Measurements from ENCODE around the gene TIMM10.
A peak's percentile ranks its signal among the peaks of the same experiment; 100 is the strongest.

The TIMM10 gene

DNA sequence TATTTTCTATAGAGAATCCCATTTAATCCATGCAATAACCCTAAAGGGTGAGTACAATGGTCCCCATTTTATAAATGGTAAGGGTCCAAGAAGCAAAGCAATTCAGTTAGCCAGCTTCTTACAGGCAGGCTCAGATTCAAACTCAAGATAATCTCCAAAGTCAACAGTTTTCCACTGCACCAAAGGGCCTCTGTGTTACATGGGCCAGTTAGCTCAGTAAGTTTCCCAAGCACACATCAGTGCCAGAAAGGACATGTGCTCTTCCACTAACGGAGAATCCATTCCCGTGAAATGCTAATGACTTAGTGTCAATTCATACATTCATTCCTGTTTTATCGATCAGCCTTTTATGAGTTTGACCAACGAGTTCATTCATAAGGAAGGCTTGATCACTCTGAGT lies 26.0 kb downstream of the TIMM10 start:
- no peak for DNase-seq (ENCODE audit: low read depth, low spot score)

- no peak for DNase-seq (ENCODE audit: low read depth, low spot score)
Observed at GRCh38 chr11:57502870-57503269, 27.7 kb downstream of the TIMM10 start.

DNA sequence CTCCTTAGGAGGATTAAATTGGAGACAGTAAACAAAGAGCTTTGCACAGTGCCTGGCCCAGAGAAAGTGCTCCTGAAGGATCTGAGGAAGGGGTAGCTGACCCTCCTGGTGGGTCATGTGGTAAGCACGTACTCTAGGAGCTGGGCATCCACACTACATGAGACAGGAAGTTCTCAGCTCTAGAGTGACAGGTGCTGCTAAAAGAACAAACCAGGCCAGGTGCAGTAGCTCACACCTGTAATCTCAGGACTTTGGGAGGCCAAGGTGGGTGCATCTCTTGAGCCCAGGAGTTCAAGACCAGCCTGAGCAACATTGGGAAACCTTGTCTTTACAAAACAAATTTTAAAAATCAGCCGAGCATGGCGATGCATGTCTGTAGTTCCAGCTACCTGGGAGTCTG lies 28.2 kb downstream of the TIMM10 start:
- no peak for DNase-seq (ENCODE audit: low read depth, low spot score)

- DNase-seq (ENCODE audit: low read depth, low spot score), result no peak
Observed at GRCh38 chr11:57501953-57502352, 28.6 kb downstream of the TIMM10 start.

- DNase-seq (ENCODE audit: low read depth, low spot score), result no peak
Observed at GRCh38 chr11:57500926-57501325, 29.6 kb downstream of the TIMM10 start.

- DNase-seq (ENCODE audit: low read depth, low spot score), result no peak
Observed at GRCh38 chr11:57500515-57500914, 30.0 kb downstream of the TIMM10 start.

GRCh38 chr11:57499983-57500461 lies 30.5 kb downstream of the TIMM10 start:
- DNase-seq (ENCODE audit: low read depth, low spot score), result no peak

DNA sequence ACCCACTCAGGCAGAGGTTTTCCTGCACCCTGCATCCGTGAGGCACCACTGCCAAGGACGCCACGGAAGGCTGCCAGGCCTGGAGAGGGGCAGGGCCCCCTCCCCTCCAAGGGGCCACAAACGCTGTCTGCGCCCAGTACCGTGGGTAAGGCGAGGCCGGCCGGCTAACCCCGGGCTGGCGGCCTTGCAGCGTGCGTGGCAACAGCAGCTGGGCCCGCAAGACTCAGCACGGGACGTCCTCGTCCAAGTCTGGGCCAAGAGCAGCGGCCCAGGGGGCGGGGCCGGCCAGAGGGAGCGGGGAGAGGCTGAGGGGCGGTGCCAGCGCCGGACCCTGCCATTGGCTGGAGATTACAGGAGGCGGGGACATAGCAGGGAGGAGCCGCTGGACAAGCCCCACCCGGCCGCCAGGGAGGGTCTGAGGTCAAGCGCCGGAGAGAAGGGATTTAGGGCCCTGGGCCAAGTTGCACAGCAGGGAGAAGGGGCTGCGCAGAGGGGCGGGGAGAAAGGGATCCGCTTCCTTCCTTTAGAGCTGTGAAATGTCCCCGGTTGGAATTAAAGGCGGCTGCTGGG lies 31.1 kb downstream of the TIMM10 start:
- peak; percentile 88 for DNase-seq (ENCODE audit: low read depth, low spot score)

GRCh38 chr11:57498540-57498939 lies 32.0 kb downstream of the TIMM10 start:
- no peak for DNase-seq (ENCODE audit: low read depth, low spot score)

GRCh38 chr11:57497303-57498247 lies 33.0 kb downstream of the TIMM10 start:
- DNase-seq (ENCODE audit: low read depth, low spot score), result no peak

DNA sequence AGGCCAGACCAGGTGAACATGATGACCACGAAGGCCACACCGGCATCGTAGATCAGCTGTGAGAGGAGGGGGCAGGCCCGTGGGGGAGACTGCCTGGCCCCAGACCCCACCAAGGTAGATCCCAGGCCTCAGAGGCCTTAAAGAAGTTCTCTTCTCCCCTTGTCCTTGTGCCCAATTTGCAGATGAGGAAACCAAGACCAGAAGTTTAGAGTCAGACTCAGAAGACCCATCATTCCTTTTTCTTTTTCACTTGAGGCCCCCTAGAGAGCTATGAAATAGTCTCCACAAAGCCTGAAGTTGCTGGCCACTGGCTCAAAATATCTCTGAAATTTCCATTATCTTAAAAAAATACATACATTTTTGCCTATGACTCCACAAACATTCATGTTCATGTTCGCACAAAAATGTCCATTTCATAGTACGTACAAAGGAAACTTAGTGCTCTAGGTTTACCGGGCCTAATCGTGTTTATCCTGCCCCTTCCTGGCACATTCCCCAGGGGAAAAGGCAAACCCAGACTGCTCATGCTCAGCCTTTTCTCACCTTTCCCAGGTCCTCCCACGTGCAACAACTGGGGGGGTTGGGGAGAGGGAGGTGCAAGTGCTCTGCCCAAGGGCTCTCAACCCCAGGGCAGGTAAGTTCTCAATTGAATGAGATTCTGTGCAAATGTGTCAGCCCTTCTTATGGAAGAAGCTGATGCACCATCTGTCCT lies 34.3 kb downstream of the TIMM10 start:
- DNase-seq (ENCODE audit: low read depth, low spot score), result no peak

- DNase-seq (ENCODE audit: low read depth, low spot score), result no peak
Observed at GRCh38 chr11:57493507-57494503, 36.7 kb downstream of the TIMM10 start.

DNA sequence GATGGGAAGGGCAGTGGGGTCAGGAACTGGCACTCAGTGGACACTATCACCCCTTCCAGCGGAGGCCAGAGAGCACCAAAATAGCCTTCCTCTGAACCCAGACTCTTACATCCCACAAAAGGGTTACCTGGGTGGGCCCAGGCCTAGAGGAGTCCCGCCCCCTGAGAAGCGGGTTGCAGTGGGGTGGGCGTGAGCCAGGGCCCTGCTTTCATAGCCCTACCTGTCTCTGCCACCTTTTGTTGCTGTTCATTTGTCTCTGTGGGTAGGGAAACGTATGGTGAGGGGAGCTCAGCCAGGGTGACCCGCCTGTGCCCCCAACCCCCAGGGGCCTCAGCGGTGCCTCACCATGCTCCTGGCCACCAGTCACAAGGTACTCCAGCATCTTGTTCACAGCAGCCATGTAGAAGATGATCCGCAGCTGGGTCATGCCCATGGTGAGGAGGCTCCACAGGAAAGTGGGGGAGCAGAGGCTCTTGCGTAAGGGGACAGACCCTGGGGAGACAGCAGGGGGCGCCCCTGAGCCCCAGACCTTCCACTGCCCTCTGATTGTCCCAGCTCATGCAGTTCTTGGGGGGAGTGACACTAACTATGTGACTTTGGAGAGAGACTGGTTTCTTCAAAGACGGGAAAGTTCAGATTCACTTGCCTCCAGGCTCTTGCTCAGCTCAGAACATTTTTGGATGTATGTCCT lies 39.0 kb downstream of the TIMM10 start:
- no peak for DNase-seq (ENCODE audit: low read depth, low spot score)

DNA sequence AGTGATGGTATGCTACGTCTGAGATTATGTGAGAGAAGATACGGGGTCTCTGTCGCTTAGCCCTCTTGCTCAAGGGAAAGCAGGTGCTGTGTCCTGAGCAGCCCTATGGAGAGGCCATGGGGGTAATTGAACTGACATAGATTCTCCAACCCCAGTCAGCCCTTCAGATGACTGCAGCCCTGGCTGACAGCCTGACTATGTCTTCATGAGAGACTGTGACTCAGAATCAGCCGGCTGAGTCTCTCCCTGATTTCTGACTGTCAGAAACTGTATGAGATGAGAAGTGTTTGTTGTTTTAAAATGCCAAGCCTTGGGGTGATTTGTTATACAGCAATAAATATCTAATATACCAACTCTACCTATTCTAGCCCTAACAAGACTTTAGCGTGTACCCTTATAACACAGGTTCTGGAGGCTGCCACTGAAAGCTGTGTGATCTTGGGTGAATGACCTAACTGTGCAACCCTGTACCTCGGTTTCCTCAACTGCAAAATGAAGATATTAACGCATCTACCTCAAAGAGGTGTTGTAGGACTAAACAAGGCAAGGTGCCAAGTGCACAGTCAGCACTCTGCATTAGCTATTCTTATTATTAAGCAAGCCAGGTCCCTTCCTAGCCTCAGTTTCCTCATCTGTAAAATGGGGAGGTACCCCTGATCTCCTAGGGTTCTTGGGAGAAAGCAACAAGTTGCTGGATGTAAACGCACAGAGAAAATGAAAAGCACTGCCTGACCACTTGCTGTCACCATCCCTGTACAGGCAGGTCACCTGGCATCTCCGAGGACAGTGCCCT lies 39.9 kb downstream of the TIMM10 start:
- no peak for DNase-seq (ENCODE audit: low read depth, low spot score)

GRCh38 chr11:57487920-57488659 lies 42.5 kb downstream of the TIMM10 start:
- no peak for DNase-seq (ENCODE audit: low read depth, low spot score)

DNA sequence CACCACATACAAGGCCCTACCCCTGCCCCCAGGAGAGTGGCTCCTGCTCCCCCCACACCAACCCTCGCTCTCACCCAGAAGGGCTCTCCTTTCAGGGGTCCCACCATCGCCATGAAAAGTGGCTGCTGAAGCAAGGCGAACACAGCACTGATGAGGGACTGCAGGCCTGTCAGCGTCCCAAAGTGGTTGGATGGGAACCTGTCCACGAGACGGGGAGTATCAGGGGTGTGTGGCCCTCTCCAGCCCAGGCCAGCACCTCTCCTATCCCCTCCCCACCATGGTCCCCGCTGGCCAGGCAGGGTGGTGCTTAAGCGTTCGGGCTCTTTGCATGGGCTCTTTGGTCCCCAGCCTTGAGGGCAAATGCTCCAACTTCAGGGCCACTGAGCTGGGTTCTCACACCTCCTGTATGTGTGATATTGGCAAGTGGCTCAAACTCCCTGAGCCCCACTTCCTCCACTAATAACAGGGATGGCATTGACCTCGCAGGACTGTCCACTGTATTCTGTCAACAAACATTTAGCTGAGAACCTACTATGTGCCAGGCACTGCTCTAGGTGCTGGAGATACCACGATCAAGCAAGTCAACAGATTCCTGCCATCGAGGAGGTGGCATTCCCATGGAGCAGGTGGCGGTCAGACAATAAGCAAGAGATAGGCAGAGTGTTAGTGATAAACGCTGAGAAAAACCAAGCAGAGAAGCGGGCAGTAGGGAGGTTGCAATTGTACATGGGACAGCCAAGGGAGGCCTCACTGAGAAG lies 43.4 kb downstream of the TIMM10 start:
- DNase-seq (ENCODE audit: low read depth, low spot score), result no peak

DNA sequence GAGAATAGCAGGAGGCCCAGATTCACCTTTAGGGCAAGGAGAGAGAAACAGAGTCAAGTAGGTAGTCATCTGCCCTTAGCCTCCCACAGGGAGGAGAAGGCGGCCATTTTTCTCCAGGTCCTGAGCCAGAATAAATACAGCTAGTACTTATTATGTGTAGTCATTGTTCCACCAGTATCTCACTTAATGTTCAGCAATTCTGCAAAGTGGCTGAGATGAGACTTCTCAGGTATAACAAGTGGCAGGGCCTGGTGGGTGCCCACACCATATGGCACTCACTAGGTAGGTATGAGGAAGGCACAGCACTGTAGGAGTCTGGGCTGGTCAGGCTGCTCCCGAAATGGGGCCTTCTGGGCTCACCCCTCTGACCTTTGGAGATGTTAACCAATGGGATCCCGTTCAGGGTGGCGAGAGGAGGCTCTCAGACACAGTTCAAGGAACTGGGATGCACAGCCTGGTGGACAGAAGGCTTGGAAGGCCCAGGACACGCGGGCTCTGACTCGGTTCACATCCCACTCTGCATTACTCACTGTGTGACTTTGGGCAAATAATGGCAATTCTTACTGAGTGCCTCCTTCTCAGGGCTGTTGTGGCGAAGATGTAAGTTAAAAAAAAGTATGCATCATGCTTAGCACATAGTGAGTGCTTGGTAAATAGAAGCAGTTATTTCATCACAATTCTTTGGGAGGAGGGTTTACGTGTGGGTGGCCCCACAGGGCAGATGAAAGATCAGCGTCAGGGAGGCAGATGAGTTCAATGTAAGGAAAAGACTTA lies 45.1 kb downstream of the TIMM10 start:
- DNase-seq (ENCODE audit: low read depth, low spot score), result no peak
